GM12874 (cell line): ENCODE results near the gene GJD4.

ENCODE experiments used
- TF ChIP-seq, protein P1 (sequence below): IDR thresholded peaks from 2 replicates; pipeline ENCODE4 v1.5.1; 2011; ENCODE audit warnings: low read depth, mild to moderate bottlenecking, control low read depth, low read length, moderate library complexity; ENCODE audit not compliant: insufficient read depth

The GJD4 gene

DNA sequence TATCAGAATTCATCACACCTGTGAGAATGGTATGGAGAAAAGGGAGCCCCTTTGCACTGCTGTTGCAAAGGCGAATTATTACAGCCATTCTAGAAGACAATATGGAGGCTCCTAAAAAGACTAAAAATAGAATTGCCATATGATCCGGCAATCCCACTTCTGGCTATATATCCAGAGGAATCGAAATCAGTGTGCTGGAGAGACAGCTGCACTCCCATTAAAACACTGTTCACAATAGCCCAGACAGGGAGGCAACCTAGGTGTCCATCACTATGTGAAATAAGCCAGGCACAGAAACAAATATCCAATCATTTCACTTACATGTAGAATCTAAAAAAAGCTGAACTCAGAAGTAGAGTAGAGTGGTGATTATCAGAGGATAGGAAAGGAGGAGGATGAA lies 26.0 kb upstream of the GJD4 start:
- TF ChIP-seq, protein P1, sequence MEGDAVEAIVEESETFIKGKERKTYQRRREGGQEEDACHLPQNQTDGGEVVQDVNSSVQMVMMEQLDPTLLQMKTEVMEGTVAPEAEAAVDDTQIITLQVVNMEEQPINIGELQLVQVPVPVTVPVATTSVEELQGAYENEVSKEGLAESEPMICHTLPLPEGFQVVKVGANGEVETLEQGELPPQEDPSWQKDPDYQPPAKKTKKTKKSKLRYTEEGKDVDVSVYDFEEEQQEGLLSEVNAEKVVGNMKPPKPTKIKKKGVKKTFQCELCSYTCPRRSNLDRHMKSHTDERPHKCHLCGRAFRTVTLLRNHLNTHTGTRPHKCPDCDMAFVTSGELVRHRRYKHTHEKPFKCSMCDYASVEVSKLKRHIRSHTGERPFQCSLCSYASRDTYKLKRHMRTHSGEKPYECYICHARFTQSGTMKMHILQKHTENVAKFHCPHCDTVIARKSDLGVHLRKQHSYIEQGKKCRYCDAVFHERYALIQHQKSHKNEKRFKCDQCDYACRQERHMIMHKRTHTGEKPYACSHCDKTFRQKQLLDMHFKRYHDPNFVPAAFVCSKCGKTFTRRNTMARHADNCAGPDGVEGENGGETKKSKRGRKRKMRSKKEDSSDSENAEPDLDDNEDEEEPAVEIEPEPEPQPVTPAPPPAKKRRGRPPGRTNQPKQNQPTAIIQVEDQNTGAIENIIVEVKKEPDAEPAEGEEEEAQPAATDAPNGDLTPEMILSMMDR: no peak

DNA sequence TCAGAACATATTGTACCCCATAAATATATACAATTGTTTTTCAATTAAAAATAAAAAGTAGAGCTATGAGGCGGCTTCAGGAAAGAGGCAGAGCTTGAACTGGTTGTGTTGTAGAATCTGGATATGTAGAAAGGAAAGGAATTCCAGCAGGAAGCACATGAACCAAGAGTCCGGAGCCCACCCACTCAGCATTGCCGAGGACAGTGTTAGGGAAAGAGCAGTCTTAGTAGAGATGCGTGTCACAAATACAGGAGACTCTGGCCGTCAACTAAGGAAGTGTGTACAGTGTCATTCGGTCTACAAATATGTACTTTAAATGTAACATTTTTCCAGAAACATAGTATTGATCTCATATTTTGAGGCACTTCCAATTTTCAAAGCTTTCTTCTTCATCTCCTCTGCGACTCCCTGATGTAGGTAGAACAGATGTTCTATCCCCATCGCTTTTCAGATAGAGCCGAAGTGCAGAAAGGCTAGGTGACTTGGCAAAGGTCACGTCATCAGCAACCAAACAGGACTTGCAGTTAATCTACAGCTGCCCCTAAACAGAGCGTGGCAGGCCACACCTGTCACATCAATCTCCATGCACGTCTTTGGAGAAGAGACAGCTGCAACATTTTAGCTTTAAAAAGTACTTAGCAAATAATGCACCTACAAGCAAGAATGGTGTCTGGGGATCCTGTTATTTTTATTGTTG lies 25.3 kb upstream of the GJD4 start:
- TF ChIP-seq, protein P1: no peak

DNA sequence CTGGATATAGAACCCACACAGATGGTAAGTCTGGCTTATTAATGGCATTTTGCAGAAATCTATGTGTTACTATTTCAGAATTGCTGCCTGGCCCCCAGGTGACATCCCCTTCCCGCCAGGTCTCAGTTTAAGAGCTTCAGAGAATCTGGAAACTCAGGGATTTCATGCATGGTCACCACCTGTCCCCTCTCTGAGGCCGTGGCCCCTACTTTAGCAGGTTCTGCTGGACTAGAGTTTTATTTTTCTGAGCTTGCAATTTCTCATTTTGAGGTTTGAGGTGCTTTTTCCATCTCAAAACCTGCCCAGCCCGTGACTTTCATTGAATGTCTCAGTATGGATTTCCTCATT lies 24.7 kb upstream of the GJD4 start:
- TF ChIP-seq, protein P1: no peak

DNA sequence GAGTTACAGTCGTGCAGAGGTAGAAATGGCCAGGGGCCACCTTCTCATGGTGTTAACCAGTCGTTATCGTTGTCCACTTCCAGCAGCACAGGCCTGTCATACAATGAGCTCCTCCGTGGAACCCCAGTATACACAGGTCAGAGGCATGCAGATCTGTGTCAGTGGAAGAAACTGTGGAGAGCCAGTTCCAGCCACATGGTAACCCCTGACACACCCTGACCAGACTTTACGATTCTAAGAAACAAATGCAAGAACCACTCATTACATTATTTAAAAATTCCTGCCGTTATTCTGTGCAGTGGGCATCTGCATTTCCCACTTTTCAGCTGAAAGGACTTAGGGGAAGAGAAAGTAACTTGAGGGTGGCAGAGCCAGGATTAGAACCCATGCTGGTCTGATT lies 23.5 kb upstream of the GJD4 start:
- TF ChIP-seq, protein P1: no peak

DNA sequence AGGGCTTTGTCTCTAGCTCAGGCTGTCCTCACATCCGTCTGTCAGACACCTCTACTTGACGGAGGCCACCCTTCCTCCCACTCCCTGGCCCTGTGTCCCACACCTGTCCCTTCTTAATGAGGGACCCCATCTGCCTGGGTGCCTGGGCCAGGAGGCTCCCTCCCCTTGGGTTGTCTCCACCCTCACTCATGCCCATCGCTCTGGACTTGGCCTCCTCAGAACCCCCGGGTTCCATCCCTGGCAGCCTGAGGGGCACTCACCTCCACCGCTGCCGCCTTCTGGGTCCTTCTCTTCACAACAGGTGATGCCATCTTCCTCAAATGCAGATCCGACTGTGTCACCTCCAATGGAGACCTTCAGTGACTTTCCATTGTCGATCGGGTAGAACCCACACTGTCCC lies 20.2 kb upstream of the GJD4 start:
- TF ChIP-seq, protein P1: no peak

DNA sequence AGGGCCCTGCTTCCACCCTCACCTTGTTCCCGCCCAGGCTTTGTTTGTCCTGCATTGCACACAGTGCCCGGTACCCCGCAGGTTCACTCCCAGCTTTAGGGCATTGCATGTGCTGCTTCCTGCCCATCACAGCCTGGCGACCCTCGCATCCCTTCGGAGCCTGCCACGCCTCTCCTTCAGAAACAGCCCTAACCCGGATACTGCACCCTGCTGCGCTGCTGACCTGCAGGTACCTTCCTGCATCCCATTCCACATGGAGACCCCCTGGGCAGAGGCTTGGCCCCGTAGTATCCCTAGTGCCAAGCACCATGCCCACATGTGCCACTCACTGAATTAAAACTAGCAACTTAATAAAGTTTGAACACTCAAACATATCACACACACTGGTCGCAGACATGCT lies 19.8 kb upstream of the GJD4 start:
- TF ChIP-seq, protein P1: no peak

DNA sequence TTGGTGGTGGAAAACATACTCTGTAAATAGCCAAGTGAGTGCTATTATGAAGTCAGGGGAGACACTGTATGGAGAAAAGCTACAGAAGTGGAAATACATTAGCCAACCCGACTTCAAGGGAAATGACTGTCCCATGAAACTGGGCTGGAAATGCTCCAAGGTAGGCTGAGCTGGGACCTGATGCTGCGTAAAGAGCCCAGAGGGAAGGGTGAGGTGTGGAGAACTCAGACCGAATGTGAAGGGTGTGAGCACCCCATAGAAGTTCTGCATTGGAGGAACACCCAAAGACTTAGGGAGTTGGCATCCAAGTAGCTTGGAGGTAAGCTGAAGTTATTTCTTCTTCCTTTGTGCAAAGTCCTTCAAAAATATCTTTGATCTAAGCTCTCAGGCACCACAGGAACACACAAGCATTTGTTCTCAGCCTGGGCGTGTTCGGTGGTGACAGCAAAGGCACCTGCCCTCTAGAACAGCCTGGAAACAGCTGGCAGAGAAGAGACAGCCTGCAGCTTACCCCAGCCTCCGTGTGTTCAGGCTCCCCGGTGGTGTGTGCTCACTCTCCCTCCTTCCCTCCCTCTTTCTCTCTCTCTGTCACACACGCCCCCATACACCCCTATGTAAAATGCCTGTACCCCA lies 19.1 kb upstream of the GJD4 start:
- TF ChIP-seq, protein P1: no peak
